ENCODE data around the gene RPGR. TPM values are rescaled to one million over a fixed set of nuclear protein-coding genes. Genes with fewer than 3 reads are reported as not detected.
A peak's percentile ranks its signal among the peaks of the same experiment; 100 is the strongest.

The RPGR gene
- polyA plus RNA-seq, 3 donors = 4.3 to 10.9 (median 5.1) TPM

DNA sequence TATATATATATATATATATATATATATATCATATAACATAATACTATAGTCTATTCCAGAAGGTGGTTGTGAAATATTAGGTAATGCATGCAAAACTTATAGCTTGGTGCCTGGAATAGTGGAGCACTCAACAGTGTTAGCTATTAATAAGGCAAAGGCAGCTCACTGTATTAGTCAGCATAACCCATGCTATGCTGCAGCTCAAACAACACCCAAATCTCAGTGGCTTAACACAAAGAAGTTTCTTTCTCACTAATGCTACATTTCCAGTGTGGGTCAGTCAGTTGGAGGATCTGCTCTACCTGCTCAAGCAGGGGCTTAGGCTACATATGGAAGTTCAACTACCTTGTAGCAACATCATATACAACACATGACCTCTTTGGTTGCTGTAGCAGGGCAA is 5.2 kb upstream of the RPGR start:
- no peak overlapping the region for H3K9ac ChIP-seq (ENCODE audit: insufficient read depth, low read length, poor library complexity, severe bottlenecking)
- no peak for TF ChIP-seq CTCF (IDR thresholded peaks at IDR 0.05)
- H3K79me2 ChIP-seq (ENCODE audit: insufficient read depth, low read length) = no peaks in the 10 kb centered on the region
- Mint-ChIP-seq H3K27me3 (ENCODE audit: low read depth in 3 of 3) (peaks cover 0 to 5% (median 0%) of the 10 kb centered on the region in 3 donors), H3K4me3 (no peak overlapping the region), H3K4me1 (peaks cover 18% of the 10 kb centered on the region), H3K27ac (peak overlapping the region in 1 of 7 donors; percentile 48), H3K9me3 (peaks cover 0 to 2% (median 0%) of the 10 kb centered on the region in 7 donors), H3K36me3 (no peaks in the 10 kb centered on the region)
- H3K36me3 ChIP-seq (replicated peaks in 1 of 2; ENCODE audit: control insufficient read depth in 1 of 2, insufficient read depth in 2 of 2, low read length in 2 of 2) = no peaks in the 10 kb centered on the region
- no peak overlapping the region for H2AFZ ChIP-seq (ENCODE audit: insufficient read depth, low read depth, low read length, poor library complexity, severe bottlenecking)
- no peak overlapping the region for H3K27ac ChIP-seq (ENCODE audit: low read depth in 1 of 2, low read length in 2 of 2)
- H3K4me2 ChIP-seq (replicated peaks; ENCODE audit: extremely low read depth, low read length, poor library complexity, severe bottlenecking) = no peak overlapping the region
- H3K9me3 ChIP-seq (replicated peaks in 1 of 2; ENCODE audit: control insufficient read depth in 1 of 2, insufficient read depth in 1 of 2, low read length in 2 of 2) = no peaks in the 10 kb centered on the region
- H3K4me1 ChIP-seq (ENCODE audit: control insufficient read depth in 1 of 2, insufficient read depth in 2 of 2, low read length in 2 of 2) = peaks cover 12 to 19% of the 10 kb centered on the region in 2 donors
- no peaks in the 10 kb centered on the region for H4K20me1 ChIP-seq (ENCODE audit: insufficient read depth, low read length)
- H3K4me3 ChIP-seq (replicated peaks in 1 of 3; ENCODE audit: low read depth in 2 of 3, low read length in 3 of 3) = no peak overlapping the region
- DNase-seq = no peak
- no peaks in the 10 kb centered on the region for H3K27me3 ChIP-seq (ENCODE audit: control insufficient read depth in 2 of 2, insufficient read depth in 2 of 2, low read length in 2 of 2)
- intact Hi-C loops (cut with micrococcal nuclease) = no loop called here

GRCh38 chrX:38327775-38328081 is 419 bp upstream of the RPGR start:
- Histone ChIP-seq H3K9ac (ENCODE audit: insufficient read depth, low read length, poor library complexity, severe bottlenecking) (no peak overlapping the region), H3K4me3 (replicated peaks in 1 of 3; ENCODE audit: low read depth in 2 of 3, low read length in 3 of 3) (peak overlapping the region in 2 of 3 experiments; percentile 51 to 80), H3K9me3 (replicated peaks in 1 of 2; ENCODE audit: control insufficient read depth in 1 of 2, insufficient read depth in 1 of 2, low read length in 2 of 2) (no peaks in the 10 kb centered on the region), H3K36me3 (replicated peaks in 1 of 2; ENCODE audit: control insufficient read depth in 1 of 2, insufficient read depth in 2 of 2, low read length in 2 of 2) (no peaks in the 10 kb centered on the region), H3K27ac (ENCODE audit: low read depth in 1 of 2, low read length in 2 of 2) (no peak overlapping the region), H2AFZ (ENCODE audit: insufficient read depth, low read depth, low read length, poor library complexity, severe bottlenecking) (peak overlapping the region; percentile 68), H3K27me3 (ENCODE audit: control insufficient read depth in 2 of 2, insufficient read depth in 2 of 2, low read length in 2 of 2) (no peaks in the 10 kb centered on the region), H3K4me2 (replicated peaks; ENCODE audit: extremely low read depth, low read length, poor library complexity, severe bottlenecking) (peak overlapping the region; percentile 66), H3K79me2 (ENCODE audit: insufficient read depth, low read length) (peaks cover 20% of the 10 kb centered on the region), H4K20me1 (ENCODE audit: insufficient read depth, low read length) (no peaks in the 10 kb centered on the region), H3K4me1 (ENCODE audit: control insufficient read depth in 1 of 2, insufficient read depth in 2 of 2, low read length in 2 of 2) (peaks cover 7 to 13% of the 10 kb centered on the region in 2 donors)
- H3K36me3 Mint-ChIP-seq = no peaks in the 10 kb centered on the region
- intact Hi-C loops (cut with micrococcal nuclease) = loop anchor here in 1 of 2 donors (10.0 kb wide), 1 partner anchor 53 kb away; no protein-coding TSS in a partner anchor
- peak overlapping the region in 6 of 7 donors; percentile 92 to 97 (median 96) for H3K27ac Mint-ChIP-seq
- H3K4me3 Mint-ChIP-seq = peak overlapping the region; percentile 86 to 91
- TF ChIP-seq CTCF (IDR thresholded peaks at IDR 0.05) = peak; percentile 53
- peaks cover 13% of the 10 kb centered on the region for H3K4me1 Mint-ChIP-seq
- DNase-seq = no peak
- peaks cover 0 to 6% (median 1%) of the 10 kb centered on the region in 3 donors for H3K27me3 Mint-ChIP-seq (ENCODE audit: low read depth in 3 of 3)
- no CpG with 5 or more reads among the region's 4 CpGs for WGBS (ENCODE audit: insufficient coverage)
- H3K9me3 Mint-ChIP-seq = peaks cover 0 to 8% (median 2%) of the 10 kb centered on the region in 7 donors

All from CD14-positive monocyte (primary cell).